Loucy (cell line): Measurements from ENCODE around the gene DHDH.

Experiments
- EZH2phosphoT487 ChIP-seq: fragments of 200-600 bp; IDR thresholded peaks from 2 replicates; pipeline ENCODE4 v1.6.1; 2018; ENCODE audit warnings: antibody characterized with exemption, mild to moderate bottlenecking, moderate library complexity, borderline replicate concordance
- TF ChIP-seq, protein P1 (sequence below): fragments of 200-600 bp; sonication (generic); conservative IDR thresholded peaks from 2 replicates; pipeline ENCODE4 v1.5.1; 2014; ENCODE audit warnings: mild to moderate bottlenecking, antibody characterized with exemption, low read length

GRCh38 chr19:48910803-48911202, 22.7 kb upstream of the DHDH start:
- TF ChIP-seq, protein P1, sequence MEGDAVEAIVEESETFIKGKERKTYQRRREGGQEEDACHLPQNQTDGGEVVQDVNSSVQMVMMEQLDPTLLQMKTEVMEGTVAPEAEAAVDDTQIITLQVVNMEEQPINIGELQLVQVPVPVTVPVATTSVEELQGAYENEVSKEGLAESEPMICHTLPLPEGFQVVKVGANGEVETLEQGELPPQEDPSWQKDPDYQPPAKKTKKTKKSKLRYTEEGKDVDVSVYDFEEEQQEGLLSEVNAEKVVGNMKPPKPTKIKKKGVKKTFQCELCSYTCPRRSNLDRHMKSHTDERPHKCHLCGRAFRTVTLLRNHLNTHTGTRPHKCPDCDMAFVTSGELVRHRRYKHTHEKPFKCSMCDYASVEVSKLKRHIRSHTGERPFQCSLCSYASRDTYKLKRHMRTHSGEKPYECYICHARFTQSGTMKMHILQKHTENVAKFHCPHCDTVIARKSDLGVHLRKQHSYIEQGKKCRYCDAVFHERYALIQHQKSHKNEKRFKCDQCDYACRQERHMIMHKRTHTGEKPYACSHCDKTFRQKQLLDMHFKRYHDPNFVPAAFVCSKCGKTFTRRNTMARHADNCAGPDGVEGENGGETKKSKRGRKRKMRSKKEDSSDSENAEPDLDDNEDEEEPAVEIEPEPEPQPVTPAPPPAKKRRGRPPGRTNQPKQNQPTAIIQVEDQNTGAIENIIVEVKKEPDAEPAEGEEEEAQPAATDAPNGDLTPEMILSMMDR = no peak
- TF ChIP-seq EZH2phosphoT487 = no peak
